Superior temporal gyrus (tissue), 1 donor: ENCODE data around the gene ART5.
"Not testable (repeated sequence)": the region's sequence is repeated elsewhere in the genome, so short reads cannot be mapped to it uniquely, and the experiment has no call there.

Experiments
- DNase-seq: peaks from one replicate; pipeline ENCODE4 v3.0.0-alpha.2; 2016; ENCODE audit errors: extremely low spot score

The ART5 gene

GRCh38 chr11:3622521-3622920 is 19.3 kb downstream of the ART5 start:
- DNase-seq: no peak

GRCh38 chr11:3617990-3618389 is 23.8 kb downstream of the ART5 start:
- DNase-seq: no peak

- DNase-seq: no peak
These were observed 24.9 kb downstream of the ART5 start for GRCh38 chr11:3616721-3617460.

- DNase-seq: no peak
These were observed 25.8 kb downstream of the ART5 start for GRCh38 chr11:3615998-3616397.

GRCh38 chr11:3614742-3615171 is 27.0 kb downstream of the ART5 start:
- no peak for DNase-seq

GRCh38 chr11:3613998-3614741 is 27.6 kb downstream of the ART5 start:
- no peak for DNase-seq

GRCh38 chr11:3611976-3612678 is 29.7 kb downstream of the ART5 start:
- DNase-seq: no peak

- DNase-seq: no peak
These were observed 30.9 kb downstream of the ART5 start for GRCh38 chr11:3610846-3611245.

- DNase-seq: peak; percentile 74
These were observed 32.2 kb downstream of the ART5 start for GRCh38 chr11:3609416-3610265.

GRCh38 chr11:3605771-3606203 is 36.0 kb downstream of the ART5 start:
- DNase-seq: no peak

- DNase-seq: no peak
These were observed 36.5 kb downstream of the ART5 start for GRCh38 chr11:3605283-3605662.

GRCh38 chr11:3604167-3604566 is 37.6 kb downstream of the ART5 start:
- no peak for DNase-seq

GRCh38 chr11:3600201-3600600 is 41.6 kb downstream of the ART5 start:
- not testable (repeated sequence) for DNase-seq

GRCh38 chr11:3597743-3598142 is 44.0 kb downstream of the ART5 start:
- not testable (repeated sequence) for DNase-seq

GRCh38 chr11:3591326-3591725 is 50.5 kb downstream of the ART5 start:
- not testable (repeated sequence) for DNase-seq

- DNase-seq: not testable (repeated sequence)
These were observed 51.6 kb downstream of the ART5 start for GRCh38 chr11:3590193-3590592.

GRCh38 chr11:3588776-3589175 is 53.0 kb downstream of the ART5 start:
- DNase-seq: not testable (repeated sequence)
